HEK293T (cell line): Measurements from ENCODE around the gene FBXO39.

ENCODE experiments used
- CTCF ChIA-PET: fragments of 350-600 bp; formaldehyde crosslinking; extraction: SDS; loops from one replicate; lab custom pipeline; 2021; ENCODE audit warnings: antibody characterized with exemption, inconsistent platforms; lab: Yijun Ruan, JAX
- POLR2A ChIA-PET: fragments of 350-600 bp; formaldehyde crosslinking; extraction: SDS; loops from one replicate; lab custom pipeline; 2020; ENCODE audit warnings: antibody characterized with exemption, inconsistent platforms; lab: Yijun Ruan, JAX
- DNase-seq: peaks from one replicate; pipeline ENCODE4 v3.0.0; 2012; ENCODE audit warnings: mixed read lengths; ENCODE audit errors: extremely low spot score
- ARNT ChIP-seq: fragments of 450-650 bp; IDR thresholded peaks from 2 replicates; pipeline ENCODE4 v1.6.1; 2017; ENCODE audit warnings: mild to moderate bottlenecking
- BHLHE40 ChIP-seq: fragments of 450-650 bp; IDR thresholded peaks from 2 replicates; pipeline ENCODE4 v1.6.1; 2016; ENCODE audit warnings: mild to moderate bottlenecking, moderate library complexity, borderline replicate concordance
- CTBP1 ChIP-seq: fragments of 450-650 bp; IDR thresholded peaks from 2 replicates; pipeline ENCODE4 v1.6.1; 2016; ENCODE audit warnings: borderline replicate concordance
- ELF4 ChIP-seq: fragments of 450-650 bp; IDR thresholded peaks from 2 replicates; pipeline ENCODE4 v1.6.1; 2017; ENCODE audit warnings: antibody characterized with exemption
- FOXA1 ChIP-seq: fragments of 450-650 bp; IDR thresholded peaks from 2 replicates; pipeline ENCODE4 v1.6.1; 2016; ENCODE audit warnings: mild to moderate bottlenecking
- FOXK2 ChIP-seq: fragments of 450-650 bp; IDR thresholded peaks from 2 replicates; pipeline ENCODE4 v1.6.1; 2016; ENCODE audit warnings: mild to moderate bottlenecking
- FOXM1 ChIP-seq: fragments of 450-650 bp; IDR thresholded peaks from 2 replicates; pipeline ENCODE4 v1.6.1; 2017; ENCODE audit warnings: mild to moderate bottlenecking, borderline replicate concordance
- HDGF ChIP-seq: fragments of 450-650 bp; IDR thresholded peaks from 2 replicates; pipeline ENCODE4 v1.6.1; 2017; ENCODE audit warnings: antibody characterized with exemption, borderline replicate concordance
- L3MBTL2 ChIP-seq: fragments of 450-650 bp; conservative IDR thresholded peaks from 2 replicates; pipeline ENCODE4 v1.6.1; 2016; ENCODE audit warnings: mild to moderate bottlenecking
- LEF1 ChIP-seq: fragments of 450-650 bp; IDR thresholded peaks from 2 replicates; pipeline ENCODE4 v1.6.1; 2017; ENCODE audit warnings: mild to moderate bottlenecking, borderline replicate concordance
- NFRKB ChIP-seq: fragments of 450-650 bp; IDR thresholded peaks from 2 replicates; pipeline ENCODE4 v1.6.1; 2016; ENCODE audit warnings: mild to moderate bottlenecking, moderate library complexity
- SP1 ChIP-seq: fragments of 450-650 bp; IDR thresholded peaks from 2 replicates; pipeline ENCODE4 v1.6.1; 2017
- SUZ12 ChIP-seq: fragments of 450-650 bp; IDR thresholded peaks from 2 replicates; pipeline ENCODE4 v1.6.1; 2016; ENCODE audit warnings: mild to moderate bottlenecking
- TARDBP ChIP-seq: fragments of 450-650 bp; IDR thresholded peaks from 2 replicates; pipeline ENCODE4 v1.6.1; 2016
- ZNF384 ChIP-seq: fragments of 450-650 bp; IDR thresholded peaks from 2 replicates; pipeline ENCODE4 v1.6.1; 2016
- TF ChIP-seq, protein P1 (sequence below): fragments of 450-650 bp; IDR thresholded peaks from 2 replicates; pipeline ENCODE4 v1.6.1; 2016

Gene FBXO39

DNA sequence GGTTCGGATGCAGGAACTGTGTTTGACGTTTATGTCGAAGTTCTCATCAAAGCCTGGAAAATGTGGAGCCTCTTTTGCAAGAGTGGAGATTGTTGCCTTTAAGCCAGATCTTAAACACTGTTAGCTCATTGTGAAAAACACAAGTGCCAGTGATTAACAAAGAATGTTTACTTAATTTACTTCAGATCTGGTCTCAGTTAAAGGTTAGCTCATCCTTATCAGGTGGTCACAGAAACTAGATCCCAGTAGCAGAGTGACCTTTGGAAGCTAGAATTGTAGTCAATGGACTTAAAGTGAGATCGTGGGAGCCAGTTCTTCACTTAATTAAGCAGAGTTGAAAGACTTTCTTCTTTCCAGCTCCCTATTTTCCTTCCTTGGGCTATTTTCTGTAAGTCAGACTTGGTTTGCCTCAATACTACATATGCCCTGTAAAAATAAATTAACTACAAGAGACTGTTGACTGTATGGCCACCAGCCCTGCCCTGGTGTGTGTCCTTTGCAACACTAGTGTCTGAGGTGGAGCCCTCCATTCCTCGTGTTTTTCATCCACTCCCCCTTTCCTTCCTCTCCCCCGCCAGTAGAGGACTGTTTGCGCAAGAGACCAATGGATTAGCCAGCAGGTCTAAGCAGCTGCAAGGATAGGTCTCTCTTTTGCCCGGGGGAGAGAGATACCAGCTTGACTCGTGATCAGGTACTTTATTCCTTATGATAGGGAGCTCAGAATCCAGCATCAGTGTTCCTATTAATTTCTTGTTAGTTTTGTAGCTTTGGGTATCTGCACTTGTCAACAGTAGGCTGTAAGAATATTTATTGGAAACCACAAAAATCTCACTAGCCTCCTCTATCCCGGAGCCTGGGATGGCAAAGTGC is 20.2 kb downstream of the FBXO39 start:
- ChIA-PET CTCF (no interaction called here), POLR2A (no interaction called here)
- no peak for DNase-seq
- TF ChIP-seq L3MBTL2 (no peak), CTBP1 (no peak), FOXA1 (no peak), SUZ12 (no peak), NFRKB (no peak), ARNT (no peak), ZNF384 (no peak), ELF4 (no peak), FOXM1 (no peak), TARDBP (no peak), FOXK2 (no peak), LEF1 (no peak), BHLHE40 (no peak), HDGF (no peak), SP1 (no peak)
- TF ChIP-seq, protein P1, sequence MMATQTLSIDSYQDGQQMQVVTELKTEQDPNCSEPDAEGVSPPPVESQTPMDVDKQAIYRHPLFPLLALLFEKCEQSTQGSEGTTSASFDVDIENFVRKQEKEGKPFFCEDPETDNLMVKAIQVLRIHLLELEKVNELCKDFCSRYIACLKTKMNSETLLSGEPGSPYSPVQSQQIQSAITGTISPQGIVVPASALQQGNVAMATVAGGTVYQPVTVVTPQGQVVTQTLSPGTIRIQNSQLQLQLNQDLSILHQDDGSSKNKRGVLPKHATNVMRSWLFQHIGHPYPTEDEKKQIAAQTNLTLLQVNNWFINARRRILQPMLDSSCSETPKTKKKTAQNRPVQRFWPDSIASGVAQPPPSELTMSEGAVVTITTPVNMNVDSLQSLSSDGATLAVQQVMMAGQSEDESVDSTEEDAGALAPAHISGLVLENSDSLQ: no peak

DNA sequence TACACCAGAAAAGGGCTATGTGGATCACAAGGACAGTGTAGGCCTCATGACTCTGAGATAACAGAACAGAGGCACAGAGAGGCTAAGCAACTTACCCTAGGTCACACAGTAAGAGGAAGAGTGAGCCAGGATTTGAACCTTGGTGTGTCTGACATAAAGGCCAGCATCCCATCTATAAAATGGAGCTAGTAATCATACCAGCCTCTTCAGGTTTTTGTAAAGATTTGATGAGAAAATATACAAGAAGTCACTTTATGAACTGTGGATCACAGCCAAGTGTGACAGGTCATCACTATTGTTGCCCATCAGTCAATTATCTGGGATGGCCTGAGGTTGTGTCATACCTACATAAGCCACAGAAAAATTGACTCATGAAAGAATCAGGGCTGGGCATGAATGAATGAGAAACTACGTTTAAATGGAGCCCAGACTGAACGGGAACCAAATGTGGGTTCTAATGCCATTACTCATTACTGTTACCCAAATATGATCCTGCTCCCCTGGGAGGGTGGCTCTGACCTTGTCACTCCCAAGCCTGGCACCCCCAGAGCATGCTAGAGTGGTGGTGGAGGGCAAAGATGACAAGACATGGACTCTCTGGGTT is 21.0 kb downstream of the FBXO39 start:
- DNase-seq: no peak
- TF ChIP-seq L3MBTL2 (no peak), SP1 (no peak), NFRKB (no peak), ZNF384 (no peak), ARNT (no peak), ELF4 (no peak), SUZ12 (no peak), FOXM1 (no peak), FOXK2 (no peak), LEF1 (no peak), FOXA1 (no peak), TARDBP (no peak)
- TF ChIP-seq, protein P1: no peak
- POLR2A ChIA-PET: no interaction called here
- CTCF ChIA-PET: no interaction called here

DNA sequence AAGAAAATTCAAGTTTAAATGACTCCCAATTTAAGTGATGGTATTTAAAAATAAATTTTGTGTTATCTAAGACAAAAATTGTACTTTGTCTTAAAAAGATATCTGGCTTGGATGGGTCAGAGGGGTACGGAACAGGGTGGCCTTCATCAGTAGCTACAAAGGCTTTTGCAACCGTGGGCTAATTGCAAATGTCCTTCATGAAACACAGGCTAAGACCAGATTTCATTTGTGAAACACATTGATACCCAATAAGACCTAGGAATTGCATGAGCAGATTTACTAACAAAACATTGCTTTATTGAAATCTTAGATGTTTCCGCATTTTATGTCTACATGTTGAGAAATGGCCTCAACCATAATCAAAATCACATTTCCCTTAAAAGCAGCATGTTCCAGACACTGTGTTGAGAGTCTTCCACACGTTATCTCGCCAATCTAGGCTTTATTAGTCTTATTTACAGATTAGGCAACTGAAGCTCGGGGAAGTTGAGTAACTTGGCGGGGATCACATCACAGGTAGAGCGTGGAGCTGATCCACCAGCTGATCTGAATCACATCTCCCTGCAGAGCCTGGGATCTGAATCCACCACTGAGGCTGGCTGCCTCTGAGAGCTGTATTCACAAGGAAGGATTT is 21.8 kb downstream of the FBXO39 start:
- no peak for TF ChIP-seq NFRKB
- no peak for TF ChIP-seq HDGF
- no peak for TF ChIP-seq CTBP1
- no peak for TF ChIP-seq ARNT
- TF ChIP-seq ZNF384: no peak
- TF ChIP-seq TARDBP: no peak
- TF ChIP-seq LEF1: no peak
- TF ChIP-seq FOXK2: no peak
- no peak for TF ChIP-seq ELF4
- TF ChIP-seq SUZ12: no peak
- no peak for TF ChIP-seq FOXM1
- DNase-seq: no peak
- ChIA-PET CTCF (no interaction called here), POLR2A (no interaction called here)

DNA sequence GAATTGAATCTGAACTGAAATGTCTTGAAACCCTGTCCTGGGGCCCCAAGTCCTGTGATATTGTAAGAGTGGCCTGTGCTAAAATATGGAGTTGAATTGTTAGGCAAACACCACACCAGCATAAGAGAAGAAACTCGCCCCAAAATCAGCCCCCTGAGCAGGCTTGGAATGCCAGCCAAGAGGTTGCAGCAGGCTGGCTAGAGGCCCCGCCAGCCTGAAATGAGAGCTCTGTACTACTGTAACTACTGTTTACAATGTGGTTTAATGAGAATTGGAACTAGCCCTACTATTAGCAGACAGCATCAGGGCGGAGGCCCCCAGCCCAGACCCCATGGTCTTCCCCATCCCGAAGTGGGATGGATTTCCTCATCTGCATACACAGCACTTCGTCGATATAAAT is 23.7 kb downstream of the FBXO39 start:
- CTCF ChIA-PET: interaction anchor here (1.3 kb wide), 1 partner anchor 44 kb away, joined by 4 read pairs; no protein-coding TSS in a partner anchor
- TF ChIP-seq FOXM1: no peak
- no peak for TF ChIP-seq ELF4
- TF ChIP-seq ZNF384: no peak
- TF ChIP-seq TARDBP: no peak
- no peak for TF ChIP-seq LEF1
- TF ChIP-seq SP1: no peak
- no peak for TF ChIP-seq NFRKB
- no peak for TF ChIP-seq FOXA1
- TF ChIP-seq SUZ12: no peak
- no peak for TF ChIP-seq HDGF
- TF ChIP-seq BHLHE40: no peak
- TF ChIP-seq, protein P1: no peak
- TF ChIP-seq CTBP1: no peak
- DNase-seq: no peak
- POLR2A ChIA-PET: no interaction called here

DNA sequence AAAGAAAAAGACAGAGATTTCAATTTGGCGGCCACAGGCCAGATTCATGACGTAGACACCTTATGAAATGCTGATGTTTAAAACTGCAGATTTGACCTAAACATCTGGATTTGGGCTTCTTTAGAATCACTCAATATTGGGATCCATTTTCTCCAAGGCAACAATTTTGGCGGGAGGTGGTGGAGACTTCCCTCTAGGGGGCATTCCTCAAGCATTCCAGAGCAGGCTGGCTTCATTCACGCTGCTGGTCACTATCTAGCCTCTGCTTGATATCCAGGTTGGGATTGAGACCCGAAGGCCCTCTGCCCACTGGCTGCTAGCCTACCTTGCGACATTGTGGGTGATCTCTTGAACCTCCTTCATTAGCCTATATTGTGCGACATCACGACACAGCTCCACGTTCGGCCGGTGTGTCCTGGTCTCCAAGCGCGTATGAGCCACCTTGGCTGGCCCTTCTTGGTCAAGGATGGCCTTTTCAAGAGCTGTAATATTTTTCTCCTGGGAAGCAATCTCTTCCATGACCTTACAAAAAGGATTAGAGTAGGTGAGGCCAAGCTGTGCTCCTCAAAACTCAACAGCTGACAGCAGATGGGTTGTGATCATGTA is 24.5 kb downstream of the FBXO39 start:
- DNase-seq: no peak
- TF ChIP-seq TARDBP (no peak), FOXA1 (no peak), ARNT (no peak), LEF1 (no peak), FOXK2 (no peak), ZNF384 (no peak)
- CTCF ChIA-PET: interaction anchor here (1.3 kb wide), 1 partner anchor 43 kb away, joined by 4 read pairs; no protein-coding TSS in a partner anchor
- POLR2A ChIA-PET: no interaction called here

DNA sequence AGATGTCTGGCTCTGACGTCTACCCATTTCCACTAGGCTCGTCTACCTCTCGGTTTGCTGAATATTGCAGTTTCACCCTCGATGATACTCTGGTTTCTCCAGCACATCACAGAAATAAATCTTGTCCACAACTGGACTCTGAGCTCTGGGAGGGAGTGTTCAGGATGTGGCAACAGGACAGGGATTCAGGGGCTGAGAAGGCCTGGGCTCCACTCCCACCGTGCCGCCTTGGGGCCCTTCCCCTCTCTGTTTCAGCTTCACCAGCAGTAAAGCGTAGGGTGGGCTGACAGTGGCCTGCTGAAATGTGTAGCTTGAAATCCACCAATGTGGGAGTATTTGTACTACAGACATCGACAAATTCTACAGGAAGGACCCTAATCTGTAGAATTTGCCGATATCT is 35.5 kb downstream of the FBXO39 start:
- TF ChIP-seq CTBP1 (no peak), NFRKB (no peak), SP1 (no peak), SUZ12 (no peak), FOXA1 (no peak), FOXK2 (no peak), TARDBP (no peak), LEF1 (no peak), ARNT (no peak), BHLHE40 (no peak), FOXM1 (no peak), HDGF (no peak), ZNF384 (no peak)
- ChIA-PET POLR2A (no interaction called here), CTCF (no interaction called here)
- no peak for DNase-seq
